Central memory CD8-positive, alpha-beta T cell (primary cell): ENCODE measurements around the gene PDGFRB.

ENCODE experiments used
- ATAC-seq: fragments of 150-1000 bp; cut with Tn5 transposase; replicated peaks from 2 replicates; pipeline ENCODE4 v1.10.0; 2022; ENCODE audit warnings: mild to moderate bottlenecking, moderate FRiP score, moderate number of reproducible peaks; ENCODE audit not compliant: poor library complexity, severe bottlenecking; ENCODE audit errors: extremely low read depth
- DNase-seq, 2 donors: peaks; one replicate each; pipeline ENCODE4 v3.0.0; 2021; ENCODE audit warnings: low spot score in 2 of 2
- H3K27ac Mint-ChIP-seq: one replicate; pipeline ENCODE4 v1.8.0; 2022; ENCODE audit warnings: low read depth, mild to moderate bottlenecking, moderate library complexity, mixed read lengths
- H3K27me3 Mint-ChIP-seq: one replicate; pipeline ENCODE4 v1.8.0; 2022; ENCODE audit warnings: mixed read lengths
- H3K36me3 Mint-ChIP-seq: one replicate; pipeline ENCODE4 v1.8.0; 2022; ENCODE audit warnings: mild to moderate bottlenecking, moderate library complexity, mixed read lengths; ENCODE audit not compliant: insufficient read depth
- H3K4me1 Mint-ChIP-seq: one replicate; pipeline ENCODE4 v1.8.0; 2022; ENCODE audit warnings: mixed read lengths
- H3K4me3 Mint-ChIP-seq: one replicate; pipeline ENCODE4 v1.8.0; 2022; ENCODE audit warnings: mild to moderate bottlenecking, moderate library complexity, mixed read lengths
- H3K9me3 Mint-ChIP-seq: one replicate; pipeline ENCODE4 v1.8.0; 2022; ENCODE audit warnings: mixed read lengths

Gene PDGFRB

DNA sequence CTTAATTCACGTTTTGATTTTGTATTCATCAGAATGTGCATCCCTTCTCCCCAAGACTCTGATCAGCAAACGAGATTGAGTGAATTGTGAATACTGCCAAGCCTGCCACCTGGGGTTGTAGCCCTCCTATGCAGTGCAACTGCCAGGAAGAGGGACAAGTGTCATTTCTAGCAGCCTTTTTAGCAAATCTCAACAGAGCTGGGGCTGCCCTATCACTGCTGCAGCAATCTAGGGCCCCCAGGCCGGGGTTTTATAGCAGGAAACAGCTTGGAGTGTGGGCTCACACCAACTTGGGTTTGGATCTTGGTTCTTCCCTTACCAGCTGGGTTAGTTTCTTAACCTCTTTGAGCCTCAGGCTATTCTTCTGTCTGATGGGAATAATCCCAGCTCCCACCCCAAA is 73.3 kb downstream of the PDGFRB start:
- ATAC-seq (no peak), DNase-seq (no peak)
- peaks cover 1% of the 10 kb centered on the region for H3K36me3 Mint-ChIP-seq
- no peaks in the 10 kb centered on the region for H3K4me1 Mint-ChIP-seq
- peaks cover 70% of the 10 kb centered on the region for H3K27me3 Mint-ChIP-seq
- H3K27ac Mint-ChIP-seq: no peak overlapping the region
- no peak overlapping the region for H3K4me3 Mint-ChIP-seq
- H3K9me3 Mint-ChIP-seq: no peaks in the 10 kb centered on the region

DNA sequence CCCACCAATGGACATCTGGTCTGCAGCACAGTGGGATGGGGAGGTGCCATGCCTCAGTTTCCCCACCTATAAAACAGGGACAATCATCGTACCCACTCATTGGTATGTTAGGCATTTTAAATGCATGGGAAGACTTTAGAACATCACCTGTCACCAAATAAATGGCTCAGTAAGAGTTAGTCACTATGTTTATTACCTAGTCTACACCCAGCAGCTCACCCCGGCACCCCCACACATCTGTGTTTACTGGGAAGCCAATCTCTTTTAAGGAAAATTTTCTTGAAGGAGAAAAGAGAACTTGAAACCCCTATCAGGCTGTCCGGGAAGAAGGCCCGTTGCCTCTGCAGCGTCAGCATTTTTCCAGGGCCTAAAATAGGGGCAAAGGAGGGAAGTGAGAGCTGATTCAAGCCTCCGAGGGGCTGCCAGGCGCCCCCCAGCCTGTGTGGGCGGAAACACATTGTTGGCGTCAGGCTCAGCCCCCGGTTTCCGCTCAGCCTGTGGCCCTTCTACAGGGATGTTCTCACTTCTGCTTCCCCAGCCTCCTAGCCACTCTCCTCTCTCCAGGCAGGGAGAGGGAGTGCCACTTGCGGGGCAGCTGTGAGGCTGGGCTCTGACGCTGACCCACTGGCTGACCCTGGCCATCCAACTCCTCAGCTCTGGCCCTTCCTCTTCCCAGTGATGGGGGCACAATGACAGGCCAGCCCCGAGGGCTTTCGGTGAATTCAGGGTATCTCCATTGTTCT is 73.9 kb downstream of the PDGFRB start:
- ATAC-seq (peak; percentile 56), DNase-seq (no peak)
- no peak overlapping the region for H3K4me3 Mint-ChIP-seq
- H3K27ac Mint-ChIP-seq: no peak overlapping the region
- H3K9me3 Mint-ChIP-seq: no peaks in the 10 kb centered on the region
- H3K4me1 Mint-ChIP-seq: no peaks in the 10 kb centered on the region
- peaks cover 63% of the 10 kb centered on the region for H3K27me3 Mint-ChIP-seq
- peaks cover 1% of the 10 kb centered on the region for H3K36me3 Mint-ChIP-seq

DNA sequence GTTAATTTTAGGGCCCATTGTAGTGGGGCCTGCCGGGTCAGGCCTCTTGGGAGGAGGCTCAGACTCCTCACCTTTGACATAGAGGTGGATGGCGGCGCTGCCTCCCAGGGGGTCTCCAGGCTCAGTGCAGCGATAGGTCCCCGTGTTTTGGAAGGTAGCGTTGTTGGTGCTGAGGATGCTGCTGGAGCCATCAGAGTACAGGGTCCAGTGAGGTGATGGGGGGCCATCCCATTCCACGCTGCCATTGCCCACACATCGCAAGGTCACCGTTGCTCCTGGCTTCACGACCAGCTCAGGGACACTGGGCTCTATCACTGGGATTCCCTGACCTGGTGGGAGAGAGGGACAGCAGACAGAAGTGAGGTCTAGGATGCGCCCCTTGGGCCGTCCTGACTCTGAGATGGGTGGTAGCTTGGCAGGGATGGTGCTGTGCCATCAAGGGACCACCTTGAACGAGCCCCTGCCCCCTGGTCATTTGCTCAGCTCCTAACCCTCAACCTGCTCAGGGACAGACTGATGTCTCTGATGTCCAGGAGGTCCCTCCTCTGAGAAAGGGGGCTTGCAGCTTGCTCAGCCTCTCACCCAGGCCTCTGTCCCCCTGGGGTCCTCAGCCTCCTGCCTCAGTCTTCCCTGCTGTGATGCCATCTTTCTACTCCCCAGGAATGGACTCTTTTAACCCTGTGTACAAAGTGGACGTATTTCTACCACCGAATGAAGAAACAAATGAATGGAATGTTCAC is 74.8 kb downstream of the PDGFRB start:
- Mint-ChIP-seq H3K27ac (no peak overlapping the region), H3K4me1 (no peaks in the 10 kb centered on the region), H3K36me3 (peaks cover 1% of the 10 kb centered on the region), H3K4me3 (no peak overlapping the region), H3K9me3 (no peaks in the 10 kb centered on the region), H3K27me3 (peaks cover 55% of the 10 kb centered on the region)
- DNase-seq (no peak), ATAC-seq (no peak)

DNA sequence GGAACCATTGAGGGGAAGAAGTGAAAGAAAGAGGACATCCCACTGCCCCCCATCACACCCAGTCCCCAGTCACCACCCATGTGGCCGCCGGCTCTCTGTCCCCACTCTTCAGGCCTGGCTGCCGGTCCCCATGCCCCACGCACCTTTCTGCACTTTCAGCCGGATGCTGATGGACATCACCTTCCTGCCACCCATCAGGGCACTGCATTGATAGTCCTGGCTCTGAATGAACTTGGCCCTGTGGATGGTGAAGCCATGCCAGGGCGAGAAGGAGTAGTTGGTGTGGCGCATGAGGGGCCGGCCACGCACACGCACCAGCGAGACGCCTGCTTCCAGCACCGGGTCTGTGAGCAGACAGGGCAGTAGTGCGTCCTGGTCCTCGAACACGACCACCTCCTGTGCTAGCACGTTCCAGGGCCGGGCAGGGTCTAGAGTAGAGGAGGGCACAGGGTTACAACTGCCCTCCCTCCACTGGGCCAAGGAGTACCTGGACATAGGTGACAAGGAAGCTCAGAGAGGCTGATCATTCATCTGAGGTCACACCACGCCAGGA is 75.7 kb downstream of the PDGFRB start:
- ATAC-seq: no peak
- H3K27ac Mint-ChIP-seq: no peak overlapping the region
- H3K4me3 Mint-ChIP-seq: no peak overlapping the region
- peaks cover 1% of the 10 kb centered on the region for H3K36me3 Mint-ChIP-seq
- H3K4me1 Mint-ChIP-seq: no peaks in the 10 kb centered on the region
- no peaks in the 10 kb centered on the region for H3K9me3 Mint-ChIP-seq
- H3K27me3 Mint-ChIP-seq: peaks cover 46% of the 10 kb centered on the region
- peak in 1 of 2 donors; percentile 2 for DNase-seq

DNA sequence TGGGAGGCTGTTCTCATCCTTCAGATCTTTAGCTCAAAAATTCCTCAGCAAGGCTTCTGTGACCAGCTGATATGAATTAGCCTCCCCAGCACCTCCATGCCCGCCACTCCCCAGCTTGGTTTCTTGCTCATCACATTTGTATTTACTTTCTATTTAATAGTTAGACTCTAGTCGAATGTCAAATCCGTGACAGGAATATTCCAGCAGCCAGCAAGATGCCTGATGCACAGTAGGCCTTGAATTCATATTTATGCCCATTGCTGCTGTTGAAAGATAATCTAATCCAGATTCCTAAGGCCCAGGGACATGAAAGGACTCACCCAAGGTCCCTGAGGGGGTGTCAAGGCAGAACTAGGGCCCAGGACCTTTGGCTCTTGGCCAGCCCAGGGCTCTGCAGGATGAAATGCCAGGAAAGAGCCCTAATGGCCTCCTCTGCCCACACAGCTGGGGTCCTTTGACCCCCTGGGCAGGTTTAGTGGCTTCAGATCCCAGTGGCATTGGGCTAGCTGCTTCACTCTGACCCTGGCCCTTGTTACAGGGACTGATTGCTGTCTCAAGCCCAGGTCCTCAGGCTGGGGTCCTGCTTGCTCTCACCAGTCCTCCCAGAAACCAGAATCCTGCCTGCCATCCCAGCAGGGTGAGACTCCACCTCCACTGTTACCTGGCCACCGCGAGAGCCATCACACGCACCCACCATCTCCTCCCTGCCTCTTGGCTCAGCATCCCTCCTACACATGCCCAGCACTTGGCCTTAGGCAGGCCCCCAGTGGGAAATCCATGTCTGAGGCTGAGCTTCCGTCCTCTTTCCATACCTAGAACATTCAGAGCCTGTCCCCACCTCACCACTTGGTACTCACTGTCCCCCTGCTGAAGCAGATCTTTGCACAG is 76.6 kb downstream of the PDGFRB start:
- Mint-ChIP-seq H3K9me3 (no peaks in the 10 kb centered on the region), H3K36me3 (peaks cover 1% of the 10 kb centered on the region), H3K27ac (no peak overlapping the region), H3K27me3 (peaks cover 43% of the 10 kb centered on the region), H3K4me3 (no peak overlapping the region), H3K4me1 (no peaks in the 10 kb centered on the region)
- DNase-seq (peak in 1 of 2 donors; percentile 4), ATAC-seq (no peak)

DNA sequence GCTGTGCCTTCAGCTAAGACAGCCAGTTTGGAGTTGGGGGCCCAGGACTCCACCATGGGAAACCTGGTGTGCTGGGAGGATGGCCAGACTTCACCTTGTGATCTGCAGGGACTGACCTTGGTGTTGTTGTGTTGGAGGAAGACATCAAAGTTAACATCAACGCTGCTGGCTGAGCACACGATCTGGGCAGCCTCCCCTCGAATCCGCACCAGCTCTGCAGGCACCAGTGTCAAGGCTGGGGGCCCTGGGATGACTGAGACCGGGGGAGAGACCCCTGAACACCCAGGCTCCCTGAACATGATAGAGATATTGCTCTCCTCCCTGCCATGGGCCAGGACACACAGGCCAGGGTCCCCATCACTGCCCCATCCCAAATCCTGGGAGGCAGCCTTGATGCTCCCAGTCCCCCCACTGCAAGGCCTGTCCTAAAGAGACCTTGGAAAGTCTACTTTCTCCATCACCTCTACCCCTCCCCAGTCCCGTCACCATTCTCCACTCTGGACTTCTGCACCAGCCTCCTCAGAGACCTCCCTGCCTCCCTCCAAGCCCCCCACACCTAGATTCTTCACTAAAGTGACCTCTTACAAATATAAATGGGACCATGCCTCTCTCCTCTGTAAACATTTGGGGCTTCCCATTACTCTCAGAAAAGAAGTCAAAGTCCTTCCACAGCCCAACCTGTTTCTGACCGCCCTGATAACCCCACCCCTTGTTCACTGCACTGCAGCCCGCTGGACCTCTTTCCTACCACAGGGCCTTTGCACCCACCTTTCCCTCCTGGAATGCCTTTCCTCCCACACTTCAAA is 77.4 kb downstream of the PDGFRB start:
- Mint-ChIP-seq H3K27me3 (peaks cover 35% of the 10 kb centered on the region), H3K9me3 (no peaks in the 10 kb centered on the region), H3K4me3 (no peak overlapping the region), H3K27ac (no peak overlapping the region), H3K4me1 (no peaks in the 10 kb centered on the region), H3K36me3 (peaks cover 1% of the 10 kb centered on the region)
- peak in 1 of 2 donors; percentile 9 for DNase-seq
- ATAC-seq: no peak

DNA sequence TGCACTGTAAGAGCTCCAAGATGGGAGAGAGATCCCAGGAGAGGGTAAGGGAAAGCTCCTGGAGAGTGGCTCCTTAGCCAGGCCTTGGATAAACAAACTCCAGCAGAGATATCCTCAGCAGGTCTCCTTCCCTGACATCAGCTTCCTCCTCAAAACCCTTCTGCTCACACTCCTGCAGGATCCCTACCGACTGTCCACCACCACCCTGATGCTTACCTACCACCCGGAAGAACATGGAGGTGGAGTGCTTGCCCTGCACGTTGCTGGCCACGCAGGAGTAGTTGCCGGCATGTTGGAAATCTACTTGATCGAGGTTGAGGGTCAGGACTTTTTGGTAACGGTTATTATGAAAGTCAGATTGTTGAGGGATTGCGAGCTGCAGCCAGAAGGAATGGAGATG is 78.6 kb downstream of the PDGFRB start:
- ATAC-seq: no peak
- Mint-ChIP-seq H3K9me3 (no peaks in the 10 kb centered on the region), H3K4me1 (no peaks in the 10 kb centered on the region)

DNA sequence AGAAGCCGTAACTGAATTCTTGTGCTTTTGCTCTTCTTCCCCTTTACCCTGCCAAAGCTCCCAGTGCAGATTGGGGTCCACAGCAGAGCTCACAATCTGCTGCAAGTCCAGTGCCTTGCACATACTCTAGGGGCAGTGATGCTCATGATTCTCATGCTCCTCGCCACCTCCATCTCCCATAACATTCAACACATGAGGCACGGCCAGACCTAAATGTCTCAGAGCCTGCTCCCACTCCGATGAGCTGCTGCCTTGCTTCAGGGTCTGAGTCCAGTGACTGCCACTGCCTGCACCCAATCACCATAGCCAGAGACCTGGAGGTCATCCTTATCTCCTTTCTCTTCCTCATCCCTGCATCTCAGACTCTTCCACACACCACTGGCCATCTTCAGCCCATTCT is 79.8 kb downstream of the PDGFRB start:
- H3K9me3 Mint-ChIP-seq: no peaks in the 10 kb centered on the region
- H3K36me3 Mint-ChIP-seq: peaks cover 1% of the 10 kb centered on the region
- no peak overlapping the region for H3K4me3 Mint-ChIP-seq
- H3K4me1 Mint-ChIP-seq: no peaks in the 10 kb centered on the region
- H3K27me3 Mint-ChIP-seq: peaks cover 20% of the 10 kb centered on the region
- no peak overlapping the region for H3K27ac Mint-ChIP-seq
- ATAC-seq (no peak), DNase-seq (peak in 1 of 2 donors; percentile 11)

More for the DNA sequence above, 78.6 kb downstream of the PDGFRB start:
- peak in 1 of 2 donors; percentile 2 for DNase-seq
- Mint-ChIP-seq H3K27me3 (peaks cover 23% of the 10 kb centered on the region), H3K36me3 (peaks cover 1% of the 10 kb centered on the region), H3K27ac (no peak overlapping the region), H3K4me3 (no peak overlapping the region)

DNA sequence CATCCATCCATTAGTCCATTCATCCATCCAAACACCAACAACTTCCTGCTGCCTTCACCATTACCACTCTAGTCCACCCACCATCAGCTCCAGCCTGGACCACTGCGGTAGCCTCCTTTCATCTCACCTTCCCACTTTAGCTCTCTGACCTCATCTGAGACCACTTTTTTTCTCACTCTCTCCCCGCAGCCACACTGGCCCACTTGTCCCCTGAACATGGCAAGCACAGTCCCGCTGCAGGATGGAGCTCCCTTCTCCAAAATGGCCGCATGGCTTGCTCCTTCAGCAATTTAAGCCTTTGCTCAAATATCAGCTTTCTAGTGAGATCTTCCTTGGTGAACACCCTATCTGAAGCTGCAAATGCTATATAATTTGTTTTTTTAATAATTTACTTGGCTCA is 80.4 kb downstream of the PDGFRB start:
- no peaks in the 10 kb centered on the region for H3K4me1 Mint-ChIP-seq
- ATAC-seq: no peak
- no peak for DNase-seq
- H3K9me3 Mint-ChIP-seq: no peaks in the 10 kb centered on the region
- no peak overlapping the region for H3K4me3 Mint-ChIP-seq
- H3K36me3 Mint-ChIP-seq: peaks cover 1% of the 10 kb centered on the region
- peaks cover 20% of the 10 kb centered on the region for H3K27me3 Mint-ChIP-seq
- no peak overlapping the region for H3K27ac Mint-ChIP-seq

DNA sequence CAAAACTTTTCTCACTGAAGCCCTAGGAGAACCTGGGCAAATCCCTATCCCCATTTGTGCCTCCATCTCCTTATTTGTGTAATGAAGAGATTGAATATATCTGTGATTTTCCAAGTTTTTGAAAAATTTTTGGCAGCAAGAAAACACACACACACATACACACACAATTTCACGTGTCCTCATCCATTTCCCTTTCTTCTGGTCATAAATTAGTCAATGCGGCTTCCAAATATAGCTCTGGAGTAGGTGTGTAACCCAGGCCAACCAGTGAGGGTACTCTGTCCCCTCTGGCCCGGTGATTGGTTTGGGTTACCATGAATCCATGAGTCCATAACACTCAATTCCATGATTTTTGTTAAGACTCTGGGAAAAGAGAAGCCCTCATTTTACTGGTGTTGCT is 82.0 kb downstream of the PDGFRB start:
- peaks cover 1% of the 10 kb centered on the region for H3K36me3 Mint-ChIP-seq
- H3K4me1 Mint-ChIP-seq: no peaks in the 10 kb centered on the region
- H3K9me3 Mint-ChIP-seq: no peaks in the 10 kb centered on the region
- H3K4me3 Mint-ChIP-seq: no peak overlapping the region
- DNase-seq (peak in 1 of 2 donors; percentile 1), ATAC-seq (no peak)
- H3K27ac Mint-ChIP-seq: no peak overlapping the region
- peaks cover 6% of the 10 kb centered on the region for H3K27me3 Mint-ChIP-seq

DNA sequence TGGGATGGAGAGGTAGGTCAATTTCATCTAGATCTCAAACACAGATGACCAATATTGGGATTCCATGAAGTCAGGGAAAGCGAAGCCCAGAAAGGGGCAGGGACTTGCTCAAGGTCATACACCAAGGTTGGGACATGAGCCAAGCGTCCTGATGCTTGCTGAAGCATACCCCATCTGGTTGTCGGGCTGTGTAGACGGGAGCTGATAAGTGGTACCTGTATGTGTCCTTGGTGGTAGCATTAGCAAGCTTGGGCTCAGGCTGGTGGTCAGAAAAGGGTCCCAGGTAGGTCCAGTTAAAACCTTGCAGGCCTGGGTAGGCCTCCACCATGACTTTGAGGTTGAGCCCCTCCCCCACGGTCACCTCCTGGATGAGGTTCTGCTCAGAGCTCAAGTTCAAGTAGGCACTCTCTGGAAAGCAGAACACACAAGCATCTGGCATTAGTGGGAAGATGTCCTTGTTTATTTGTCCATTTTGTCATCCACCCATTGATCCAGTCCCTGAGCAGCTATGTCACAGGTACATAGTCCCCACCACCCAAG is 82.5 kb downstream of the PDGFRB start:
- H3K4me3 Mint-ChIP-seq: no peak overlapping the region
- DNase-seq: no peak
- H3K27me3 Mint-ChIP-seq: peaks cover under 1% of the 10 kb centered on the region

More for the DNA sequence above, 82.5 kb downstream of the PDGFRB start:
- no peak overlapping the region for H3K27ac Mint-ChIP-seq
- H3K9me3 Mint-ChIP-seq: no peaks in the 10 kb centered on the region
- H3K36me3 Mint-ChIP-seq: no peaks in the 10 kb centered on the region
- no peak for ATAC-seq
- no peaks in the 10 kb centered on the region for H3K4me1 Mint-ChIP-seq
